NK-92 (cell line): ENCODE data around the gene ADM2.

ENCODE experiments used
- DNase-seq: peaks from one replicate; lab custom pipeline; 2025; ENCODE audit not compliant: unreplicated experiment; lab: John Stamatoyannopoulos, UW

The ADM2 gene

DNA sequence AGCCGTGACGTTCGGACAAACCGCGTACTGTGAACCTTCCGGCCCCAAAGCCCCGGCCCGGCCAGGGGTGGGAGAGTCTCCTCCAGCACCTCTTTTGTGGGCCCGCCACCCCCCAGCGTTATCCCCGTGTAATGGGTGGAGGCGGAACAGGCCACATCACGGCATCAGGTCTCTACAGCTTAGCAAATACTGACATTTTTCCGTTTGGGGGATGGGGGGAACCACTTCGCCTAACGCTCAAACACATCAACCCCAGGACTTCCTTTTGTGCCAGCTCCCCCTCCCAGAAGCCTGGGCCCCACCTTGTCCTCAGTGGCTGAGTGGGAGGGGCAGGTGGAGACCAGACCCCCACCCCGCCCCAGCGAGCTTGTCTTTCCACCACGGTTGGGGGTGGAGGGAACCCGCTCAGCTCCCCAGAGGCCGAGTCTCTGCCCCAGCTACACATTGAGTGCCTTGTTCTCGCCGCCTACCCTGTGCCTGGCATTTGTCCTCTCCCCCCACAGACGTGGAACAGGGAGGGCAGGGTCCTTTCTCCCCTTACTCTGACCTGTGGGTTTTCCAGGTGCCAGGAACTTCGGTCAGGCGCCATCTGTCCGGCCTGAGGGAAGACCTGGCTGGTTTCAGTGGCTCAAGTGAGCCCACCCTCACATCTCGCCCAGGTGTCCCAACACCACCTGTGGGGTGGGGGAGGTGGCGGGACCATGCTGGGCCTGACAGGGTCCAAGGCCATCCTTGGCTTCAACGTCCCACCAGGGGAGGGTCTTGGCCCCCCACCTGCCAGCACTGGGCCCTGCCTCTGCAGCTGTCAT lies 36.1 kb upstream of the ADM2 start:
- no peak for DNase-seq

DNA sequence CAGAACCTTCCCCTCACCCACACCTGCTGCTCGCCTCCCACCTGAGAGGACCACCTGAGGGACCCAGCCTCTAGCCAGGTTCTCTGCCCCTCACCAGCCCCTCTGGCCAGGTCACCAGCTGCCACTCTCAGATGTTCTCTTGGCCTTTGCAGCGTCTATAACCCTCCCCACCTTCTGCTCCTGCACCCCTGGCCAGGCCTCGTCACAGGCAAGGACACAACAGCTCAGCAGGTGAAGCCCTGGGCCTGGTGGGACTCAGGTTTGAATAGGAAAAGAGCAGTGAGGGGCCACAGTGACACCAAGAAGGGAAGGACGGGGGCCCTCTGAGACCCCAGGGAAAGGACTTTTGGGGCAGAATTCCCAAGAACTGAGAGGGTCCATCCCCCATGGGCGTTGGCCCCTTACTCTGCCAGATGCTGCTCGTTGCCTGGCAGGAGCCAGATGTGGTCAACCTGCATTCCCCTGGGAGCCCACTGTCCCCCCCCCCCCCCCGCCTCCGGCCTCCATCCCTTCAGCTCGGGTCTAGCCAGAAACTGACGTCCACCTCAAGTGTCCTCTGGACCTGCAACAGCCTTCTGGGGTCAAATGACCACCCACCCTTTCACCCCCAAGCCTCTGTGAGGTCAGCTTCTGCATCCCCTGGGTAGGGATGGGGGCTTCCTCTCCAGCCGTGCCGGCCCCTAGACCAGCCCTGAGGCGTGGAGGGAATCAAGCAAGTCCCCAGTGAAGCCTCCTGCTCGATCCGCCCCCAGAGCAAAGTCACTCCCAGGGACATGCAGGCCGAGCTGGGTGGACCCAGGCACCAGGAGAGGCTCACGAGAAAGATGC lies 35.2 kb upstream of the ADM2 start:
- DNase-seq = no peak

DNA sequence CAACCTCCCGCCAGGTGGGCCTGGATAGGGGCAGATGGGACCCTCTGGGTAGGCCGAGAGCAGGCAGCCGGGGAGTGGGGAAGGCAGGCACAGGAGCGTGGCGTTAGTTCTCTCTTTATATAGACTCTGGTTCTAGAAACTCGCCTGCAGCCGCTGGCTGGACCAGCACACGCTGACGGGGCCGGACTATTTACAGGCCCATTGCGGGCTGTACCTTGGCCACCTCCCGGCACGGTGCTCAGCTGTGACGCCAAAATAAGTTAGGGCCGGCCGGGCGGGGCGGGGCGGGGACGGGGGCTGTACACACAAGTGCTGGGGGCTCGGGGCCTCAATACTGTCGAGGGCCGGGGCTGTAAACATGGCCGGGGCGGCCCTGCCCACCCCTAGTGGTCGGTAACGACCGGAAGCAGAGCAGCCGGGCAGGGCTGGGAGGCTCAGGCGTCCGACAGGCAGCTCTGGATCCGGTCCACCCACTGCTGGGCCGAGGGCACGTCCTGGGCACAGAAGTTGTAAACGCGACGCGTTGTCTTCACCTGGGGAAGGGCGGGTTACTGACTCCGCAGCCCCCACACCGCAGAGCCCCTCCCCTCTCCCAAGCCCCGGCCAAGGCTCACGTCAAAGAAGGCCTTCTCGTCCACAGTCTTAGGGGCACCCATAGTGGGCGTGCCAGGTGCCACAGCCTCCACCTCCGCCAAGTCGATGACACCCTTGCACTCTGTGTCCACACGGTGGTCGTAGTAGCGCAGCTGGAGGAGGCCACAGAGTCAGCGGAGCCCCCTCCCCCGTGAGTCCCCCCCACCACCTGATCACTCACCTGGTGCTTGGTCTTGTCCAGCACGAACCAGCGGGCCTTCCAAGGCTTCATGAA lies 34.4 kb upstream of the ADM2 start:
- DNase-seq = no peak

DNA sequence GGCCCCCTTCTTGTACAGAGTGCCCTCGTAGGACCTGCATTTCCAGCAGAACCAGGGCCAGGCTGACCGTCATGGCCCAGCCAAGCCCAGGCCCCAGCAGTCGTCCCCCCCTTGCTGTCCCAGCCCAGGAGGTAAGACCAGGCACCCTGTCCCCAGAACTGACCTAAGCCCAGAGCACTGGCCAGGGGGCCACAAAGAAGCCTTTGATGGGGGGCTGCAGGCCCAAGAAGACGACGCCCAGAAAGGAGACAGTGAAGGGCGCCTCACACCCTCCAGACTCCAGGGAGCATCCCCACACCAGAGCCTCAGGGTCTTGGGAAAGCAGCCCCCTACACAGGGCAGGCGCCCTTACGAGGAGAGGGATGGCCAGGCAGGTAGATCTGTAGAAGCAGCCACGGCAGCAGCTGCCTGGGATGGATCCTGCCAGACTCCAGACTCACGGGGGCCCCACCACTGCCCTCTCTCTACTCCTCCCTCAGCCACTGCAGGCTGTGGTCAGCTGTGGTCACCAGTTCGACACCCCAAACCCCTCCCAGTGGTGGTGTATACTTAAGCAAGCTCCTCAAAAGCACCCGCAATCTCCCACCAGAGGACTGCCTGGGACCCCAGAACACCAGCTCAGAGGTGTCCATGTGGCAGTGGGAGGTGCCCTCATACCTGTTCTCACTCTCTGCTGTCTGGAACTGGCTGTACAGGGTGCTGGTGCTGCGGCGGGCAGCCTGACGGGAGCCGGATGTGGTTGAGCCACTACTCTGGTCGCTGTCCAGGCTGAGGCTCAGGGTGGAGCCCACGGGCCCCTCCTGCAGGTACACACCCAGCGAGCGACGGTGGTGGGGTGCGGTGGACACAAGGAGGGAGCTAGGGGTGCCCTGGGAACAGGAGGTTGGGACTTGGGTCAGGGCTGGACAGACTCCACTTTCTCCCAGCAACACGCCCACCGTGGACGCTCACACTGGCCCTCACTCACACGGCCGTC lies 33.5 kb upstream of the ADM2 start:
- DNase-seq = no peak

DNA sequence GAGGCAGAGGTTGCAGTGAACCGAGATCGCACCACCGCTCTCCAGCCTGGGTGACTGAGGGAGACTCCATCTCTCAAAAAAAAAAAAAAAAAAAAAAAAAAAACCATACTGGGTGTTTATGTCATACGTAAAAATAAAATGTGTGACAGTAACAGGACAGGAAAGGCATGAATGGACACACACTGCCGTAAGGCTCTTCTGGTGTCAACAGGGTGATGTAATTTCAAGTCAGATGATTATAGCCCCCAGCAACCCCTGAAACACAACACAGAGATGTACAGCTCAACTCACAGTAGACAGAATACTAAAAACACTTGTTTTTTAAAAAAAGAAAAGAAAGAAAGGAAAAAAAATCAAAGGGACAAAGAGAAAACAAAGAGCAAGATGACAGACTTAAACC lies 28.7 kb upstream of the ADM2 start:
- no peak for DNase-seq

DNA sequence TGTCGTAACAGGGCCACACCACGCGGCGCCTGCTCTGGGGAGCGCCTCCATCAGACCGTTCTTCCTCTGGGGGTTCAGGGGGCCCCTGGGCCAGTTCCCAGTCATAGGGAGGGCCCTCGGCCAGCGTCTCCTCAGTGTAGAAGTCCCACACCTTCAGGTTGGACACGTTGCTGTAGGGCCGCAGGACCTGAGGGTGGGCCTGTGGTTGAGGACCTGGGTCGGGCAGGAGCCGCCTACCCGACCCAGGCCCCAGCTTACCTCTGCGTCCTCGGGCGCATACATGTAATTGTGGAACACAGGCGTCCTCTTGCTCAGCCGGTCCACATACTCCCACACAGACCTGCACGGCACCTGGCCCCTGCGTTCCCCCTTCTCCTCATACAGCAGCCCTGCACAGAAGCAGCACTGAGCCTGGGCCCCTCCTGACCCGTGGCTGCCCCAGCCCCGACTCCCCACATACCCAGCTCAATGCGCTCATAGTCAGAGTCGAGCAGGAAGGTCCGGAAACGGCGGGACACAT lies 26.7 kb upstream of the ADM2 start:
- DNase-seq = no peak

DNA sequence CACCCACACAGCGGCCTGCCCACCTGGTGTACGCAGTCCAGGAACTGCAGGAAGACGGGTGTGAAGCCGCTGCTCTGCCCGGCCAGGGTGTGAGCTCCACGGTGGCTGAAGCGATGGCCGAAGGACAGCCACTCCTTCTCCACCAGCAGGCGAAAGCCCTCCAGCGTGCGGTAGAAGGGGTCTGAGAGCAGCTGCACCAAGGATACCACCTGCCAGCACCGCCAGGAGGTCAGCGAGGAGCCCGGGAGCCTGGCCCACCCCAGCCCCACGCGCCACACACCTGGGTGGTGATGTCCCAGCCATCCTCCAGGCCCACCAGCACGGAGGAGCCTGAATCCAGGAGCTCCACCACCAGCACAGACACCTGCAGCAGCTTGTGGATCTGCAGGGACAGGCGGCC lies 26.1 kb upstream of the ADM2 start:
- no peak for DNase-seq

DNA sequence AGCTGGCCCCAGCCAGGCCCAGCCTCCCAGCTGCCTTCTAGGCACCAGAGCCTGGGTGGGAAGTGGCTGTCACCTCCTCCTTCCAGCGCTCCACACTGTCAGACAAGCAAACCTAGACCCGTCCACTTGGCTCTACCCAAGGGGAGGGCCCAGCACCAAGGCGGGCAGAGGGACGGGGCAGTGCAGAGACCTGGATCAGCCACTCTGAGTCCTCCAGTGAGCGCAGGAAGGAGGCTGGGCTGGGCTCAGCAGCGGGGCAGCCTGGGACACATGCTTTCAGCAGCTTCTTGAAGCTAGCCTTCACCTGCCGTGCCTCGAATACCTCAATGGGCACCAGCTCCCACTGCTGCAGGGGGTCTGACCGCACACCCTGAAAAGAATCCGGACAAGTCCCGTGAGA lies 25.3 kb upstream of the ADM2 start:
- DNase-seq = no peak

DNA sequence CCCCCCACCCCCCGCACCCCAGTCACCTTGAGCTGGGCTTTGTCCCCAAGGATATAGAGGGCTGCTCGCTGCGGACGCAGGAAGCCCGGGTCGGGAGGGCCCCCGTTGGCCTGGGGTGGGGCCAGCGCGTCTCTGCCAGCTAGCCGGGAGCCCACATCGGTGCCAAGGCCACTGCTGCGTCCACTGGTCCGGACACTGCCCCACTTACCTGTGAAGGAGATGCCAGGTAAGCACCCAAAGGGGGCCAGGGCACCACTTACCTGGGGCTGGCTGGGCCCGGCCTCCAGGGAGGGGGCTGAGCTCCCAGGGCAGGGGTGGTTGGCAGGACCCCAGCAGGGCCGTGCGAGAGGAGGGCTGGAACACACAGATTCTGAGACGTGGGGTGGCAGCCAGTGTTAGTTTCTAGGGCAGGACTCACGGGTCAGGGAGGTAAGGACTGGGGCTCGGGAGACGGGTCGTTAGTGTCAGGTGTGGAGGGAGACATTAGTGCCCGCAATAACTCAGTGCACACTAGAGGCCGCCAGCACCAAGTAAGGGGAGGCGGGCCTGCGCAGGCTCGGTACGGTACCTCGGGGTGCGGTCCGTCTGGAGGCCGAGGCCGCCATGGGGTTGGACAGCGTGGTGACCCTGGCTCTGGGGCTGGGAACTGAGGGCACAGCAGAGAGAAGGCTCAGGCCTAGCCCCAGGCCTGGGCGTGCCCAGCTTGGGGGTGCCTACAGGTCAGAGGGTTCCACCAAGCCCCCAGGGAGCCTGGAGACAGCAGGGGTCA lies 24.7 kb upstream of the ADM2 start:
- DNase-seq = no peak

DNA sequence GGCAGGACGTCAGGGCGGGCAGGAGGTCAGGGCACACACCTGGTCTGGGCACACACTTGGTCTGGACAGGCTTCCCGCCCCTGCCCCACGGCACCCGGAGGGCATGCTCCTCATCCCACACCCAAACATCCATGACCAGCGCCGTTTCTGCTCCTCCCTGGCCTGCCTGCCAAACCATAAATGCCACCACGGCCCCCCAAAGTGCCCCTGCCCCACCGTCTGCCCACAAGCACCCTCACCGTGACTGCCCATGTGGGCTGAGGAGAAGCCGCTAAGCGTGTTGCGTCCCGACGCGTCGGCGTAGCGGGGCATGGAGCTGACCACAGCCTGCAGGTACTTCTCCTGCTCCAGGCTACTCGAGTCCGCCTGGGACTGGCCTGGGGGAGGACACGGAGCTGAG lies 22.3 kb upstream of the ADM2 start:
- DNase-seq = no peak

DNA sequence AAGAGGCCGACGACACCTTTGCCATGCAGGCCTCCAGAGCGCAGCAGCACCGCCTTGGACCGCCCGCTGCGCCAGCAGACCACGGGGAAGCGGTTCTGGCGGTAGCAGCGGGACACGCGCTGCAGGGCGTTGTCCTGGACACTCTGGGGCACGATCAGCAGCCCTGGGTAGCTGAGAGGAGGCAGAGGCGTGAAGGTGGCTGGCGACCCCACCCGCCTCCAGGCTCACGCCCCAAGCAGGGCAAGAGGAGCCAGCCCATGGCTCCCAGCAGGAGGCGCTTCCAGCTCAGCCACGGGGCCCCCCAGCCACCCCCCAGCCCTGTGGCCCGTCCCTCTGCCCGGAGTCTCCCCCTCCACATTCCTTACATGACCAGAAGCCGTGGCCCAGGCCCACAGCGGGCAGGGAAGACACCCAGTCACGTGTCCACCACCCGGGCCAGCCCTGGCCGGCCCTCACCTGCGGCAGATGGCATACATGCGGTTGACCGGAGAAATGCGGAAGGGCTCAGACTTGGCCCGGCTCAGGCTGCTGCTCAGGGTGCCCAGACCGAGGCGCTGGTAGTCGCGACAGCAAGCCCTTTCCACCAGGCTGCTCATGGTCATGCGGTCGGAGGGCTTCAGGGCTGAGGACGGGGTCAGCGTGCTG lies 21.7 kb upstream of the ADM2 start:
- no peak for DNase-seq

DNA sequence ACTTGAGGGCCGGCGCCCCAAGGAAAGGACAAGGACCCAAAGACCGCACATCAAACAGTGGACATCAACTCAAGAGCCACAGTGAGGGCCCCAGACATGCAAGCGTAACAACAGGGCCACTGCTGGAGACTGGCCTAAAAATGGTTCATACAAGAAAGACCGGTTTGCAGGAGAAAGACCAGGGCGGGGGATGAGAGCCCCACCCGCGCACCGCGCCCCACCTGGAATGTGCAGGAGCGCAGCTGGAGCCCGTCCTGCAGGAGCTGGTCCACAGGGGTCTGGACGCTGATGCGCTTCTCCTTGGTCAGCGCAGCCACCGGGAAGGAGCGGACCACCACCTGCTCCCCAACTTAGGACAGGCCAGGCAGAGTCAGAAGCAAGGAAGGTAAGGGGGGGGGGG lies 20.4 kb upstream of the ADM2 start:
- DNase-seq = no peak

DNA sequence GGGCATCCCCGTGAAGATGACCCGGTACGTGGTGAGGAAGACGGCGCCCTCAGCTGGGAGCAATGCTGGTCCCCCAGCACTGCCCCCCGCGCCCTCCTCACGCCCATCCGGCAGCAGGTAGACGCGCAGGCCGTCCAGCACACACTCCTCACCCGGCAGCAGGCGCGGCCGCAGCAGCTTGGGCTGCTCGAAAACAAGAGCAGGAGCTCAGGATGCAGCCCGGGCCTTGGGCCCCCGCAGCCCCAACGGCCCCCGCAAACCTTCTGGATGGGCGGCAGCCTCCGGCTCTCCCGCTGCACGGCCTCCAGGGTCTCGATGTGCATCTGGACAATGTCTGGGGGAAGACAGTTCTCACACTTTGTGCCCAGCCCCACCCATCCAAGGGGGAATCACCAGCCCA lies 19.8 kb upstream of the ADM2 start:
- no peak for DNase-seq

DNA sequence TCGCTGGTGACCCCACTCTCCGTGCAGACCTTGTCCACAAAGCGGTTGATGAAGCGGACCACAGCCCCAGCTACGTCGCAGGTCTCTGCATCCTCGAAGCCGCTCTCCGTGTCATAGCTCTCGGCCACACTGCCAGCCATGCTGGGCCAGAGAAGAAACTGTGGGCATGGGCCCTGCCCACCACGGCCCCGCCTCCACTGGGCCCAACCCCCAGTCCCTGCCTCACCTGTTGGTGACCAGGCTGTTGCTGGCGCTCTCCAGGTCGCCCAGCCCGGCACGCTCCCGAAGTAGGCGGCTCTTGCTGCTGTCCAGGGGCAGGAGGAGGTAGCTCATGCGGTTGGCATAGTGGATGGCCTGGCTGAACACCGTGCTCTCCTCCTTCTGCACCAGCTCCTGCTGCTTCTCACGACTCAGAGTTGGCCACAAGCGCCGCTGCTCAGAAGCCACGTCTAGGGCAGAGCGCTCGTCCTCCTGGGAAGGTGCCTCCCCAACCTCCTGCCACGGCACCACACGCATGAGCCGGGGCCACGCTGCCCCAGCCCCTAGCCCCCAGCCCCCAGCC lies 19.3 kb upstream of the ADM2 start:
- DNase-seq = no peak

DNA sequence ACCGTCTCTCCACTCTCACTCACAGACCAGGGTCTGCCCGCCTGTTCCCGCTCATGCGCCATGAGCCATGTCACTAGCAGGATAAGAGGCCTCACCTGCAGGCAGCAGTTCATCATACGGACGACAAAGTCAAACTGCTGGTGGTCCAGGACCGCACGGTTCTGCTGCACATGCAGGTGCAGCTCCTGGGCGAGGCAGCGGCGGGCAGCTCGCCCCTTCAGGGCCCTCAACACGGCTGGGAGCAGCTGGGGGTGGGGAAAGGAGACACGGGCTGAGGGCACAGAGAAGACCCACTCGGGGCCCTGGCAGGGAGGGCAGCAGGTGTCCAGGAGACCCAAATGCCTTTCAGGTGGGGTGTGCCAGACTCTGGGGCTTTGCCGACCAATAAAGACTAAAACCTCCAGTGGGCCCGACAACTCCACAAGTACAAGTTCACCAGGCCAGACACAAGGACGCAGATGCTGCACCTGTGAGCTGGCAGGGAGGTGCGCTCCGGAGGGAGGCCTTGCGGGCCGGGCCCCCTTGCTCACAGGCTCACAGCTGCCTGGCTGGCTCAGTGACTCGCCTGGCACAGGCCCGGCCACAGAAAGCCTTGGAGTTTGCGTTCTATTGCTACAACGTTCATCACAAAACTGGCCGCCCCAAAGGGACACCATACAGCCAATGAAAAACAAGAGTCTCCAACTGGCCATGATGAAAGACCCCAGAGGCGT lies 18.0 kb upstream of the ADM2 start:
- no peak for DNase-seq

DNA sequence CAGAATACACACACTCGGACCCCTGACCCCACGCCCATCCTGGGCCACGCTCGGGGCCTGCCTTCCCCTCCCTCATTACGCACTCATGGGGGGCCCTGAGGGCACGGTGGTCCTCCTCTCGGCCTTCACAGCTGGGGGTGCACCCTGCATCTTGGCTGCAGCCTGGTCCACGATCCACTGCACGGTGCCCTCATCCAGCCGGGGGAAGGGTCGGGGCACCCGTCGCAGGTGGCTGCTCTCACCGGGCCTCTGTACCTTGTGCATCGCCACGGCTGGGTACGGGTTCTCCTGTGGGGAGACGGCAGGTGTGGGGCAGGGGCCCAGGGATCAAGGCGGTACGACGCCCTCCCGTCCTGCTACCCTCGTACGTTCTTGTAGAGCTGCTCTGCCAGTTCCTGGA lies 16.9 kb upstream of the ADM2 start:
- no peak for DNase-seq

DNA sequence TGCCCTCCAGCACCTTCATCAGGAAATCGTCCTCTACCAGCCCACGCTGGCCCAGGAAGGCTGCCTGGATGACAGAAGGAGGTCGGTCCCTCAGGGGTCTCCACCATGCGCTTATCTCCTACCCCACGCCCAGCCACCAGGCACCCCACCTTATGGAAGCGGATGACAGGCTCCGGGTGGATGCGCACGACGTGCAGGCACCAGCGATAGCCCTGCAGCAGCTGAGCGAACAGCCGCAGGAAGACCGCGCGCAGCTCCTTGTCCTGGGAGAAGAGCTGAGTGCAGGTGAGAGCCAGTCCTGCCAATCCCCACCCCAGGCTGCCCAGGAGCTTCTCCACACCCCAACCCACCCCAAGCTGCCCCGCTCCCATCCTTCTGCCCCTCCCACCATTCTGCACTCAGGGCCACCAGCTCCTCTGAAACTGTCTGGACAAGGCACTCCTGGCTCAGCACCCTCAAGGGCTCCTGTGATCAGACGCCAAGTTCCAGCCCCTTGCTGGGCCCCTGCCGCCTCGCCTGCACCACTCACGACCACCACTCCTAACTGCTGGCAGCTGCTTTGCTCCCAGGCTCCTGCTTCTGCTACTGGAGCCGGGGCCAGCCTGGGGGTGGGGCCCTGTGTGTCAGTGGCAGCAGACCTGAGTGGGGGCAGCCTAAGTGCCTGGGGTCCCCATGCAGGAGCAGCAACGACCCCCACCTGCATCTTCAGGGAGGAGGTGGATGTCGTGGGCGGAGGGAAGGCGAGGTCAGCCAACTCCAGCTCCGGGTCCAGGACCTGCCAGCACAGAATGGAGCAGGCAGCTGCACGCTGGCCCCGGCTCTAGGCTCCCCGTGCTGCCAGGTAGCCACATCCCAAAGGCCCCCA lies 16.0 kb upstream of the ADM2 start:
- DNase-seq = no peak
